HepG2 (cell line): ENCODE data around the gene SIRT7. TPM values are rescaled to one million over a fixed set of nuclear protein-coding genes. Genes with fewer than 3 reads are reported as not detected.
A peak's percentile ranks its signal among the peaks of the same experiment; 100 is the strongest.

Source experiments
- ATAC-seq: fragments of 200-7000 bp; cut with Tn5 transposase; 3 replicates; pipeline ENCODE4 v1.9.1; 2020; ENCODE audit warnings: mild to moderate bottlenecking, moderate library complexity
- BruUV-seq: library from RNA; stranded (reverse); fragments of 400-500 nt; replicated peaks from 2 replicates; lab custom pipeline; 2021; lab: Mats Ljungman, UMichigan
- CTCF ChIA-PET: fragments of 300-600 bp; formaldehyde crosslinking; extraction: SDS; loops from one replicate; lab custom pipeline; 2021; ENCODE audit warnings: low total read pairs, inconsistent platforms, low intra/inter-chr PET ratio; lab: Yijun Ruan, JAX
- POLR2A ChIA-PET: fragments of 350-600 bp; sonication (Branson Sonifier 250); formaldehyde crosslinking; loops from one replicate; lab custom pipeline; 2020; ENCODE audit warnings: antibody characterized with exemption, inconsistent platforms; lab: Yijun Ruan, JAX
- DNase-seq: peaks from one replicate; pipeline ENCODE4 v3.0.0-alpha.2; 2015; ENCODE audit warnings: low spot score
- FAIRE-seq: peaks from 3 replicates; lab custom pipeline; 2011; peaks lifted over from hg19 to GRCh38; lab: Jason Lieb, UNC
- H2AFZ ChIP-seq: one replicate; pipeline ENCODE4 v1.6.1; 2011; ENCODE audit warnings: low read length, inconsistent platforms
- H3K27ac ChIP-seq: fragments of 300-600 bp; 3 replicates; pipeline ENCODE4 v1.8.0; 2011; ENCODE audit warnings: mixed run types, mild to moderate bottlenecking, mixed read lengths, low read length, inconsistent platforms; ENCODE audit not compliant: insufficient read depth; ENCODE audit errors: extremely low read length
- H3K27me3 ChIP-seq, 2 experiments: fragments of 200-600 bp in 1 of 2; 2 replicates in 1 of 2; 3 replicates in 1 of 2; pipeline versions ENCODE4 v1.6.0 to v1.8.0; 2011; ENCODE audit warnings: low read length in 2 of 2, mild to moderate bottlenecking in 2 of 2, moderate library complexity in 2 of 2, inconsistent platforms in 1 of 2; ENCODE audit not compliant: insufficient read depth in 2 of 2, control insufficient read depth in 1 of 2
- H3K36me3 ChIP-seq, 2 experiments: fragments of 200-600 bp in 1 of 2; replicated peaks in 1 of 2; 2 replicates in 1 of 2; 3 replicates in 1 of 2; pipeline versions ENCODE4 v1.5.1 to v1.8.0; 2011; ENCODE audit warnings: low read length in 2 of 2, inconsistent platforms in 1 of 2; ENCODE audit not compliant: insufficient read depth in 2 of 2, control insufficient read depth in 1 of 2
- H3K4me1 ChIP-seq: 2 replicates; pipeline ENCODE4 v1.5.1; 2012; ENCODE audit warnings: low read length, inconsistent platforms; ENCODE audit not compliant: insufficient read depth
- H3K4me2 ChIP-seq: 2 replicates; pipeline ENCODE4 v1.6.0; 2011; ENCODE audit warnings: low read depth, low read length, inconsistent platforms
- H3K4me3 ChIP-seq, 3 experiments: fragments of 200-600 bp in 1 of 3; sonication (generic), shearing (Covaris generic) in 1 of 3; replicated peaks in 1 of 3; 2 replicates each; pipeline ENCODE4 v1.5.1; 2011 to 2016; ENCODE audit warnings: low read length in 3 of 3, inconsistent platforms in 2 of 3, low read depth in 2 of 3, mild to moderate bottlenecking in 2 of 3, control low read depth in 1 of 3, mixed read lengths in 1 of 3; ENCODE audit not compliant: insufficient read depth in 1 of 3
- H3K79me2 ChIP-seq: one replicate; pipeline ENCODE4 v1.6.1; 2011; ENCODE audit warnings: low read length, inconsistent platforms; ENCODE audit not compliant: insufficient read depth
- H3K9ac ChIP-seq: 2 replicates; pipeline ENCODE4 v1.6.0; 2011; ENCODE audit warnings: mild to moderate bottlenecking, low read depth, low read length, inconsistent platforms; ENCODE audit not compliant: insufficient read depth
- H3K9me3 ChIP-seq: 2 replicates; pipeline ENCODE4 v1.5.1; 2012; ENCODE audit warnings: mild to moderate bottlenecking, low read length
- H4K20me1 ChIP-seq: 2 replicates; pipeline ENCODE4 v1.6.0; 2011; ENCODE audit warnings: inconsistent platforms, mild to moderate bottlenecking, low read length, moderate library complexity; ENCODE audit not compliant: insufficient read depth
- GTF2F1 ChIP-seq: fragments of 150-350 bp; IDR thresholded peaks from 2 replicates; pipeline ENCODE4 v1.6.1; 2014; ENCODE audit warnings: low read length
- HIVEP1 ChIP-seq: sonication (generic); formaldehyde crosslinking; IDR thresholded peaks from 2 replicates; pipeline ENCODE4 v1.4.0; 2020; ENCODE audit warnings: mild to moderate bottlenecking, missing genetic modification reagents
- POLR2G ChIP-seq: fragments of 200-400 bp; formaldehyde crosslinking; IDR thresholded peaks from 2 replicates; pipeline ENCODE4 v1.6.1; 2018; ENCODE audit warnings: mild to moderate bottlenecking, low read depth, low read length, moderate library complexity
- PTBP1 ChIP-seq: fragments of 200-400 bp; formaldehyde crosslinking; IDR thresholded peaks from 2 replicates; pipeline ENCODE4 v1.6.1; 2018; ENCODE audit warnings: low read length, low read depth; ENCODE audit not compliant: poor library complexity, severe bottlenecking
- REPIN1 ChIP-seq: sonication (generic); formaldehyde crosslinking; IDR thresholded peaks from 2 replicates; pipeline ENCODE4 v1.8.0; 2022; ENCODE audit warnings: missing genetic modification reagents, low read depth, mild to moderate bottlenecking, borderline replicate concordance
- SKIL ChIP-seq: sonication (generic); formaldehyde crosslinking; IDR thresholded peaks from 2 replicates; pipeline ENCODE4 v1.8.0; 2022; ENCODE audit warnings: missing genetic modification reagents, mild to moderate bottlenecking, moderate library complexity, borderline replicate concordance
- SPEN ChIP-seq: sonication (generic); formaldehyde crosslinking; IDR thresholded peaks from 2 replicates; pipeline ENCODE4 v1.5.1; 2020; ENCODE audit warnings: low read depth, mild to moderate bottlenecking, missing genetic modification reagents
- TARDBP ChIP-seq: sonication (generic); formaldehyde crosslinking; IDR thresholded peaks from 2 replicates; pipeline ENCODE4 v1.8.0; 2022; ENCODE audit warnings: mild to moderate bottlenecking, missing genetic modification reagents
- ZNF451 ChIP-seq: sonication (generic); formaldehyde crosslinking; IDR thresholded peaks from 2 replicates; pipeline ENCODE4 v1.5.0; 2020; ENCODE audit warnings: mild to moderate bottlenecking, missing genetic modification reagents
- ZNF543 ChIP-seq: sonication (generic); formaldehyde crosslinking; IDR thresholded peaks from 2 replicates; pipeline ENCODE4 v1.4.0; 2020; ENCODE audit warnings: mild to moderate bottlenecking, missing genetic modification reagents
- ZNF841 ChIP-seq: sonication (generic); formaldehyde crosslinking; IDR thresholded peaks from 2 replicates; pipeline ENCODE4 v1.8.1; 2023; ENCODE audit warnings: missing genetic modification reagents, borderline replicate concordance
- WGBS: methylation state at CpG from one replicate; pipeline ENCODE4 v1.1.6; 2017; ENCODE audit warnings: low lambda C conversion rate; 5-methylcytosine and 5-hydroxymethylcytosine counted together
- in situ Hi-C: cut with HindIII; loops from 2 replicates; pipeline ENCODE4 v1.10.0; 2017; ENCODE audit warnings: low pct_unique_long_range_greater_than_20kb; ENCODE audit not compliant: extremely low pct_ligation_motif_present
- intact Hi-C: fragments of 100-400 bp; cut with micrococcal nuclease; formaldehyde crosslinking; loops from one replicate; pipeline ENCODE4 v1.10.0; 2022; ENCODE audit not compliant: unreplicated experiment
- polyA plus RNA-seq, 8 experiments: library from polyadenylated mRNA; depleted of rRNA in 3 of 8; stranded (reverse) in 7 of 8; unstranded in 1 of 8; fragments of >200 nt; fragmentation: Illumina TruSeq in 4 of 8; extraction: Trizol in 4 of 8; gene quantifications; 2 replicates each; pipeline versions ENCODE4 v1.2.1 to v1.2.3, GENCODE V29; 2011 to 2016; ENCODE audit warnings: low read depth in 4 of 8, missing spikeins in 1 of 8, mixed read lengths in 1 of 8; ENCODE audit not compliant: insufficient read depth in 1 of 8
- total RNA-seq, 5 experiments: library from RNA; depleted of rRNA; stranded (reverse); fragments of >200 nt; fragmentation: Illumina TruSeq; extraction: Trizol; gene quantifications; 2 replicates each; pipeline ENCODE4 v1.2.3, GENCODE V29; 2016; ENCODE audit warnings: low read depth in 1 of 5
- TF ChIP-seq, protein P1 (sequence below): sonication (generic); formaldehyde crosslinking; IDR thresholded peaks from 2 replicates; pipeline ENCODE4 v1.4.0; 2020; ENCODE audit warnings: mild to moderate bottlenecking, missing genetic modification reagents, borderline replicate concordance
- TF ChIP-seq, protein P2 (sequence below): sonication (generic); formaldehyde crosslinking; IDR thresholded peaks from 2 replicates; pipeline ENCODE4 v1.5.0; 2020; ENCODE audit warnings: mild to moderate bottlenecking, missing genetic modification reagents

SIRT7 gene
- total and polyA plus RNA-seq, 2 of the 13 experiments (the other 11 are each of a cell fraction or from before 2014, with no cell fraction given), result 8.3 to 24.8 TPM

DNA sequence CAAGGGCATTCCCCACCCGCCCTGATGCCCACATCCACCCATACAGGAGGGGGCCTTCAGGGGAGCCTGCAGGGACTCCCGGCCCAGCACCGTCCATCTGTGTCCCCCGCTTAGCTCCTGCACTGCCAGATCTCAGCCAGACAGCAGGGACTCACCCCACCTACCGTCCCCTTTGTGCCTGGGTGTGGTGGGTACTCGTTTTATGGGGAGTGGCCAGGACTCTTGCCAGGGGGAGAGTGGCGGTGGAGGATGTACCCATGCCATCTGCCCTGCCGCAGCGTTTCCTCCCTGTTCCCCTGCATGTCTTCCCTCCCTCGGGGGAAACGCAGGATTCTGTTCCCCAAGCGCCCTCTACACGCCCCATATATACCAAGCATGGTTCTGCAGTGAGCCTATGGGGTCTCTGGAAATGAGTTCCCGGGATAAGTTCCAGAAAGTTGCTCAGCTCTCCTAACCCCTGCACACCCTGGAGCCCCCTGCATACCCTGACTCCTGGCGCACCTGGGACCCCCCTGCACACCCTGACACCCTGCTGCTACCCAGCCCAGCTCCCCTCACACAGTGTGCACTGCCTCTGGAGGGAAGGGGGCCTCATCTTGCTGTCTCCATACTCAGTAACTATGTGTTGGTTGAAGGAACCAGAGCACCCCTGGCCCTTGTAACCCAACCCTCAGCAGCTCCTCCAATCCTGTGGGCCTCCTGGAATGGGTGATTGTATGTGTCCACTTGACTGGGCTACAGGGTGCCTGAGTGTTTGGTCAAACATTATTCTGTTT, 13.8 kb upstream of the SIRT7 start:
- no peak overlapping the region for H2AFZ ChIP-seq
- H3K4me3 ChIP-seq, result no peak overlapping the region
- peaks cover 24% of the 10 kb centered on the region for H3K79me2 ChIP-seq
- H3K4me1 ChIP-seq, result peaks cover 50% of the 10 kb centered on the region
- H4K20me1 ChIP-seq, result peaks cover 5% of the 10 kb centered on the region; the same call in 1 of the 2 replicates
- WGBS, result 83% methylated on average over 14 of the region's 15 CpGs
- in situ Hi-C loops (no loop called here), intact Hi-C loops (no loop called here)
- FAIRE-seq, result no peak
- peaks cover 11 to 28% of the 10 kb centered on the region in 2 experiments for H3K36me3 ChIP-seq
- no TSS peak for BruUV-seq
- no peaks in the 10 kb centered on the region for H3K9me3 ChIP-seq
- H3K9ac ChIP-seq, result no peak overlapping the region
- no peak overlapping the region for H3K27ac ChIP-seq
- H3K4me2 ChIP-seq, result no peak overlapping the region
- no peak for ATAC-seq
- no peak for DNase-seq
- no peaks in the 10 kb centered on the region; a peak in 1 of 5 replicates for H3K27me3 ChIP-seq
- ChIA-PET POLR2A (interaction anchor here (1.5 to 1.9 kb wide), 3 partner anchors 13 to 64 kb away, joined by 3 to 5 read pairs (median 5); no protein-coding TSS in a partner anchor), CTCF (no interaction called here)
- peak; percentile 42; the same call in 1 of the 2 replicates for TF ChIP-seq ZNF841 (CRISPR knock-in tag)
- no peak for TF ChIP-seq GTF2F1
- TF ChIP-seq HIVEP1 (CRISPR knock-in tag), result peak; percentile 10; the same call in 1 of the 2 replicates
- 0 out of 2 replicates have a peak, but pooled peaks have one; percentile 9 for TF ChIP-seq REPIN1
- peak; percentile 61 for TF ChIP-seq TARDBP
- TF ChIP-seq, protein P1, sequence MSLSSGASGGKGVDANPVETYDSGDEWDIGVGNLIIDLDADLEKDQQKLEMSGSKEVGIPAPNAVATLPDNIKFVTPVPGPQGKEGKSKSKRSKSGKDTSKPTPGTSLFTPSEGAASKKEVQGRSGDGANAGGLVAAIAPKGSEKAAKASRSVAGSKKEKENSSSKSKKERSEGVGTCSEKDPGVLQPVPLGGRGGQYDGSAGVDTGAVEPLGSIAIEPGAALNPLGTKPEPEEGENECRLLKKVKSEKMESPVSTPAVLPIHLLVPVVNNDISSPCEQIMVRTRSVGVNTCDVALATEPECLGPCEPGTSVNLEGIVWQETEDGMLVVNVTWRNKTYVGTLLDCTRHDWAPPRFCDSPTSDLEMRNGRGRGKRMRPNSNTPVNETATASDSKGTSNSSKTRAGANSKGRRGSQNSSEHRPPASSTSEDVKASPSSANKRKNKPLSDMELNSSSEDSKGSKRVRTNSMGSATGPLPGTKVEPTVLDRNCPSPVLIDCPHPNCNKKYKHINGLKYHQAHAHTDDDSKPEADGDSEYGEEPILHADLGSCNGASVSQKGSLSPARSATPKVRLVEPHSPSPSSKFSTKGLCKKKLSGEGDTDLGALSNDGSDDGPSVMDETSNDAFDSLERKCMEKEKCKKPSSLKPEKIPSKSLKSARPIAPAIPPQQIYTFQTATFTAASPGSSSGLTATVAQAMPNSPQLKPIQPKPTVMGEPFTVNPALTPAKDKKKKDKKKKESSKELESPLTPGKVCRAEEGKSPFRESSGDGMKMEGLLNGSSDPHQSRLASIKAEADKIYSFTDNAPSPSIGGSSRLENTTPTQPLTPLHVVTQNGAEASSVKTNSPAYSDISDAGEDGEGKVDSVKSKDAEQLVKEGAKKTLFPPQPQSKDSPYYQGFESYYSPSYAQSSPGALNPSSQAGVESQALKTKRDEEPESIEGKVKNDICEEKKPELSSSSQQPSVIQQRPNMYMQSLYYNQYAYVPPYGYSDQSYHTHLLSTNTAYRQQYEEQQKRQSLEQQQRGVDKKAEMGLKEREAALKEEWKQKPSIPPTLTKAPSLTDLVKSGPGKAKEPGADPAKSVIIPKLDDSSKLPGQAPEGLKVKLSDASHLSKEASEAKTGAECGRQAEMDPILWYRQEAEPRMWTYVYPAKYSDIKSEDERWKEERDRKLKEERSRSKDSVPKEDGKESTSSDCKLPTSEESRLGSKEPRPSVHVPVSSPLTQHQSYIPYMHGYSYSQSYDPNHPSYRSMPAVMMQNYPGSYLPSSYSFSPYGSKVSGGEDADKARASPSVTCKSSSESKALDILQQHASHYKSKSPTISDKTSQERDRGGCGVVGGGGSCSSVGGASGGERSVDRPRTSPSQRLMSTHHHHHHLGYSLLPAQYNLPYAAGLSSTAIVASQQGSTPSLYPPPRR (CRISPR knock-in tag), result peak; percentile 40; the same call in 1 of the 2 replicates
- TF ChIP-seq SKIL (CRISPR knock-in tag), result no peak
- no peak for TF ChIP-seq PTBP1
- TF ChIP-seq, protein P2, sequence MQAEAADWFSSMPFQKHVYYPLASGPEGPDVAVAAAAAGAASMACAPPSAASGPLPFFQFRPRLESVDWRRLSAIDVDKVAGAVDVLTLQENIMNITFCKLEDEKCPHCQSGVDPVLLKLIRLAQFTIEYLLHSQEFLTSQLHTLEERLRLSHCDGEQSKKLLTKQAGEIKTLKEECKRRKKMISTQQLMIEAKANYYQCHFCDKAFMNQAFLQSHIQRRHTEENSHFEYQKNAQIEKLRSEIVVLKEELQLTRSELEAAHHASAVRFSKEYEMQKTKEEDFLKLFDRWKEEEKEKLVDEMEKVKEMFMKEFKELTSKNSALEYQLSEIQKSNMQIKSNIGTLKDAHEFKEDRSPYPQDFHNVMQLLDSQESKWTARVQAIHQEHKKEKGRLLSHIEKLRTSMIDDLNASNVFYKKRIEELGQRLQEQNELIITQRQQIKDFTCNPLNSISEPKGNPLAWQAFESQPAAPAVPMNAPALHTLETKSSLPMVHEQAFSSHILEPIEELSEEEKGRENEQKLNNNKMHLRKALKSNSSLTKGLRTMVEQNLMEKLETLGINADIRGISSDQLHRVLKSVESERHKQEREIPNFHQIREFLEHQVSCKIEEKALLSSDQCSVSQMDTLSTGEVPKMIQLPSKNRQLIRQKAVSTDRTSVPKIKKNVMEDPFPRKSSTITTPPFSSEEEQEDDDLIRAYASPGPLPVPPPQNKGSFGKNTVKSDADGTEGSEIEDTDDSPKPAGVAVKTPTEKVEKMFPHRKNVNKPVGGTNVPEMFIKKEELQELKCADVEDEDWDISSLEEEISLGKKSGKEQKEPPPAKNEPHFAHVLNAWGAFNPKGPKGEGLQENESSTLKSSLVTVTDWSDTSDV, result 0 out of 2 replicates have a peak, but pooled peaks have one; percentile 31
- TF ChIP-seq ZNF451 (CRISPR knock-in tag), result no peak
- 0 out of 2 replicates have a peak, but pooled peaks have one; percentile 2 for TF ChIP-seq SPEN
- TF ChIP-seq POLR2G, result peak; percentile 66
- 0 out of 2 replicates have a peak, but pooled peaks have one; percentile 45 for TF ChIP-seq ZNF543 (CRISPR knock-in tag)
